ENCODE data around the gene EPN3. TPM values are rescaled to one million over a fixed set of nuclear protein-coding genes. Genes with fewer than 3 reads are reported as not detected.

Gene EPN3
- polyA plus RNA-seq, 1 donor (not counting 4 experiments of a cell fraction or from before 2014, with no cell fraction given) = 66.7 TPM

DNA sequence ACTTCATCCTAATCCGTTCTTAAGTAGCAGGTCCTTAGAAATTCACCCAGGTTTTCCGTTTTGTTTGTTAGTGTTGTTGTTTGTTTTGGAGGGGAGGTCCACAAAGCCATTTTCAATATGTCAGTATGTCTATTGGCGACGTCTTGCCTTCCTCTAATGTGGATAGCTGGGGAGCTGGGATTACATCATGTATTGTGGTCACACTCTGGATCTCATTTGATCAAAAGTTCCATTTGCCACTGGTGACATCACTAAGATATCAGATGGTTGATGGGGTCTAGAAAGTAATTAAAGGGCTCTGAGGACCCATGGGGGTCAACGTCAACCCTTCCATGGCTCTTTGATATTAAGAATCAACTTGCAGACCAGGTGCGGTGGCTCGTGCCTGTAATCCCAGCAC lies 2.7 kb upstream of the EPN3 start:
- Histone ChIP-seq H3K9me1 (ENCODE audit: control insufficient read depth, extremely low read depth, insufficient read depth, low read length) (no peaks in the 10 kb centered on the region), H3K9ac (ENCODE audit: control insufficient read depth, extremely low read depth, insufficient read depth, low read length) (no peak overlapping the region), H3K36me3 (ENCODE audit: control insufficient read depth in 2 of 2, extremely low read depth in 1 of 2, insufficient read depth in 2 of 2, low read length in 2 of 2) (peaks cover 0 to 2% of the 10 kb centered on the region in 2 experiments), H3K27ac (ENCODE audit: control insufficient read depth, insufficient read depth, low read length) (no peak overlapping the region), H3K4me2 (ENCODE audit: control insufficient read depth, extremely low read depth, insufficient read depth, low read depth, low read length) (no peak overlapping the region), H2AFZ (ENCODE audit: control insufficient read depth, low read length) (no peak overlapping the region), H4K20me1 (ENCODE audit: control insufficient read depth, extremely low read depth, insufficient read depth, low read length) (no peaks in the 10 kb centered on the region), H3K27me3 (ENCODE audit: control insufficient read depth, extremely low read depth, insufficient read depth, low read length) (no peaks in the 10 kb centered on the region), H3K9me3 (ENCODE audit: control insufficient read depth, low read depth, low read length) (no peaks in the 10 kb centered on the region), H3K79me2 (ENCODE audit: control insufficient read depth, insufficient read depth, low read length) (peaks cover 26% of the 10 kb centered on the region), H3K4me1 (ENCODE audit: control insufficient read depth, extremely low read depth, insufficient read depth, low read length) (peaks cover 12% of the 10 kb centered on the region), H3K4me3 (ENCODE audit: control insufficient read depth in 2 of 3, extremely low read depth in 1 of 3, insufficient read depth in 2 of 3, low read depth in 1 of 3, low read length in 3 of 3) (no peak overlapping the region)
- FAIRE-seq = no peak
- dilution Hi-C loops (cut with MboI; ENCODE audit: extremely low pct_ligation_motif_present, low sequenced_read_pairs) = no loop called here
- TF ChIP-seq, protein P1, sequence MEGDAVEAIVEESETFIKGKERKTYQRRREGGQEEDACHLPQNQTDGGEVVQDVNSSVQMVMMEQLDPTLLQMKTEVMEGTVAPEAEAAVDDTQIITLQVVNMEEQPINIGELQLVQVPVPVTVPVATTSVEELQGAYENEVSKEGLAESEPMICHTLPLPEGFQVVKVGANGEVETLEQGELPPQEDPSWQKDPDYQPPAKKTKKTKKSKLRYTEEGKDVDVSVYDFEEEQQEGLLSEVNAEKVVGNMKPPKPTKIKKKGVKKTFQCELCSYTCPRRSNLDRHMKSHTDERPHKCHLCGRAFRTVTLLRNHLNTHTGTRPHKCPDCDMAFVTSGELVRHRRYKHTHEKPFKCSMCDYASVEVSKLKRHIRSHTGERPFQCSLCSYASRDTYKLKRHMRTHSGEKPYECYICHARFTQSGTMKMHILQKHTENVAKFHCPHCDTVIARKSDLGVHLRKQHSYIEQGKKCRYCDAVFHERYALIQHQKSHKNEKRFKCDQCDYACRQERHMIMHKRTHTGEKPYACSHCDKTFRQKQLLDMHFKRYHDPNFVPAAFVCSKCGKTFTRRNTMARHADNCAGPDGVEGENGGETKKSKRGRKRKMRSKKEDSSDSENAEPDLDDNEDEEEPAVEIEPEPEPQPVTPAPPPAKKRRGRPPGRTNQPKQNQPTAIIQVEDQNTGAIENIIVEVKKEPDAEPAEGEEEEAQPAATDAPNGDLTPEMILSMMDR (optimal IDR thresholded peaks at IDR 0.05 in 1 of 3, IDR thresholded peaks at IDR 0.05 in 1 of 3, conservative IDR thresholded peaks at IDR 0.05 in 1 of 3; ENCODE audit: extremely low read depth in 1 of 3, insufficient read depth in 2 of 3, low read length in 3 of 3) = no peak
- TF ChIP-seq EZH2 (IDR thresholded peaks at IDR 0.05; ENCODE audit: low read length) = no peak
- no peak for DNase-seq (ENCODE audit: low read depth, low spot score)

DNA sequence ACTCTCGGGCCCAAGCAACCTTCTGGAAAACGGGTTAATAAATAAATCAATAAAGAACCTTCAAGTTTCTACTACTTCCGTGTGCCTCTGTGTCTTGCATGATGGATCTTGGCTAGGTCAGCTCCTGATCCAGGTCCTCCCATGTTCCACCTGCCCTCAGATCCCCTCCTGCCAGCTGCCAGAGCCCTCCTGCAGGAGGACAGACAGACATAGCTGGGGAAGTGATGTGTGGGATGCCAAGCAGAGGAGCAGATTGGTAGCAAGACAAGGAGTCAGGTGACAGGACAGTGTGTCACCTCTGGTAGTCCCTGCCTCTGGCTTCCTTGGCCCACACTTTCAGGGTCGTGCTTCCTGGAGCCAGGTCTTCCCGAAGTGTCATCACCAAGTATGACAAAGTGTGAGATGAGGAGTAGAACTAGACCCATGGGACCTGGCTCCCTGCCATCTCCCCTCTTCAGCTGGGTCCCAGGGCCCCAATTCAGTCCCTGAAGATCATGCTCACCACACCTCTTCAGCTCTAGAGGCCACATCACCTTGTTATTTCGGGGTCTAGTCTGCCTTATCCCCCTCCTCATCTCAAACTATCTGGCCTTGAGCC lies 1.0 kb upstream of the EPN3 start:
- Histone ChIP-seq H2AFZ (ENCODE audit: control insufficient read depth, low read length) (no peak overlapping the region), H3K9me1 (ENCODE audit: control insufficient read depth, extremely low read depth, insufficient read depth, low read length) (no peaks in the 10 kb centered on the region), H3K4me1 (ENCODE audit: control insufficient read depth, extremely low read depth, insufficient read depth, low read length) (peaks cover 29% of the 10 kb centered on the region), H3K4me3 (ENCODE audit: control insufficient read depth in 2 of 3, extremely low read depth in 1 of 3, insufficient read depth in 2 of 3, low read depth in 1 of 3, low read length in 3 of 3) (no peak overlapping the region), H3K27me3 (ENCODE audit: control insufficient read depth, extremely low read depth, insufficient read depth, low read length) (no peaks in the 10 kb centered on the region), H3K9ac (ENCODE audit: control insufficient read depth, extremely low read depth, insufficient read depth, low read length) (no peak overlapping the region), H3K9me3 (ENCODE audit: control insufficient read depth, low read depth, low read length) (no peaks in the 10 kb centered on the region), H4K20me1 (ENCODE audit: control insufficient read depth, extremely low read depth, insufficient read depth, low read length) (peaks cover under 1% of the 10 kb centered on the region), H3K27ac (ENCODE audit: control insufficient read depth, insufficient read depth, low read length) (no peak overlapping the region), H3K79me2 (ENCODE audit: control insufficient read depth, insufficient read depth, low read length) (peaks cover 42% of the 10 kb centered on the region), H3K36me3 (ENCODE audit: control insufficient read depth in 2 of 2, extremely low read depth in 1 of 2, insufficient read depth in 2 of 2, low read length in 2 of 2) (peaks cover 4 to 9% of the 10 kb centered on the region in 2 experiments), H3K4me2 (ENCODE audit: control insufficient read depth, extremely low read depth, insufficient read depth, low read depth, low read length) (no peak overlapping the region)
- DNase-seq (ENCODE audit: low read depth, low spot score) = no peak
- peak; percentile 66 for FAIRE-seq
- dilution Hi-C loops (cut with MboI; ENCODE audit: extremely low pct_ligation_motif_present, low sequenced_read_pairs) = no loop called here
- TF ChIP-seq EZH2 (IDR thresholded peaks at IDR 0.05; ENCODE audit: low read length) = no peak
- TF ChIP-seq, protein P1 (optimal IDR thresholded peaks at IDR 0.05 in 1 of 3, IDR thresholded peaks at IDR 0.05 in 1 of 3, conservative IDR thresholded peaks at IDR 0.05 in 1 of 3; ENCODE audit: extremely low read depth in 1 of 3, insufficient read depth in 2 of 3, low read length in 3 of 3) = no peak

Measured in keratinocyte (primary cell).